Measurements from ENCODE around the gene COMT. TPM values are rescaled to one million over a fixed set of nuclear protein-coding genes. Genes with fewer than 3 reads are reported as not detected.
A peak's percentile ranks its signal among the peaks of the same experiment; 100 is the strongest.
"Not testable (repeated sequence)": the region's sequence is repeated elsewhere in the genome, so short reads cannot be mapped to it uniquely, and the experiment has no call there.

The COMT gene
- total RNA-seq, 1 experiment from 2014 or later = 585 TPM

DNA sequence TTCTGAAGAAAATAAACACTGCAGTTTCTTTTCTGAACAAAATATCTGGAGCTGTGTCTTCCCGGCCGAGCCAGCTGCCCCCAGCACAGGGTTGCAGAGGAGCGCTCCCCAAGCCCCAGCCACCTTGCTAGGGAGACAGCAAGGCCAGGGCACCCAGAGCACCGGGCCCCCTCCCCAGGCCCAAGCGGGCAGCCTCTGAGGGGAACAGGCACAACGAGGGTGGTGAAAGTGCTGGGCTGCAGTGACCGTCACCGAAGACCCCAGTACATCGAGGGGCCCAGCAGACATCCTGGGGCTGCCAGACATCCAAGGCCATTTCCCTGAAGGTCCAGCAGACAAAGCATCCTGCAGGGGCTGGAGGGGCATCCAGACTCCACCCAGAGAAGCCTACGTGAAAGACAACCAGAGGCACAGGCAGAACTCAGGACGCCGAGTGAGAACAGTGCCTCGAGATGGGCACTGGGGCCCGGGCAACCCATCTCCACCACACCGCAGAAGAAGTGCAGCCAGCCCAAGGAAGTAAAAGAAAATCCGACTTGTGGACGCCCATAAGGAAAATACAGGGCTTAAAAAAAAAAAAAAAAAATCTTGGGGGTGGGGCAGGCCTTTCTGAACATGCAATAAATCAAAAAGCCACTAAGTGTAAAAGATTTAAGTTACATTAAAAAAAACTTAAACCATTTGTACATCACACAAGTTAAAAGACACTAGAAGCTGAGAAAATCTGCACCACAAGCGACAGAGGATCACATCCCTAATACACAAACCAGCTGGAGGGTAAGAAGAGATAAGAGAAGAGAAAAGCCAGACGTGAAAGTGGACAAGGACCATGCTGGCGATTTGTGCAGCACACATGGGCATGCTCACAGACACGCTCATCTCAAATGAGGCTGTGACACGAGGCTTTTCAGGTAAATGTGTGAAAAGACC lies 36.0 kb upstream of the COMT start:
- no peak for DNase-seq (ENCODE audit: low read depth)
- in situ Hi-C loops (cut with HindIII; ENCODE audit: low pct_unique_long_range_greater_than_20kb, low sequenced_read_pairs) = no loop called here

DNA sequence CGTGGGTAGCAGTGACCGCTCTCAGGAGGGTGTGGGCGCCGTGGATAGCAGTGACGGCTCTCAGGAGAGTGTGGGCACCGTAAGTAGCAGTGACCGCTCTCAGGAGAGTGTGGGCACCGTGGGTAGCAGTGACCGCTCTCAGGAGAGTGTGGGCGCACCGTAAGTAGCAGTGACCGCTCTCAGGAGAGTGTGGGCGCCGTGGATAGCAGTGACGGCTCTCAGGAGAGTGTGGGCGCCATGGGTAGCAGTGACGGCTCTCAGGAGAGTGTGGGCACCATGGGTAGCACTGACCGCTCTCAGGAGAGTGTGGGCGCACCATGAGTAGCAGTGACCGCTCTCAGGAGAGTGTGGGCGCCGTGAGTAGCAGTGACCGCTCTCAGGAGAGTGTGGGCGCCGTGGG lies 34.7 kb upstream of the COMT start:
- DNase-seq (ENCODE audit: low read depth); in situ Hi-C loops (cut with HindIII; ENCODE audit: low pct_unique_long_range_greater_than_20kb, low sequenced_read_pairs): not testable (repeated sequence)

DNA sequence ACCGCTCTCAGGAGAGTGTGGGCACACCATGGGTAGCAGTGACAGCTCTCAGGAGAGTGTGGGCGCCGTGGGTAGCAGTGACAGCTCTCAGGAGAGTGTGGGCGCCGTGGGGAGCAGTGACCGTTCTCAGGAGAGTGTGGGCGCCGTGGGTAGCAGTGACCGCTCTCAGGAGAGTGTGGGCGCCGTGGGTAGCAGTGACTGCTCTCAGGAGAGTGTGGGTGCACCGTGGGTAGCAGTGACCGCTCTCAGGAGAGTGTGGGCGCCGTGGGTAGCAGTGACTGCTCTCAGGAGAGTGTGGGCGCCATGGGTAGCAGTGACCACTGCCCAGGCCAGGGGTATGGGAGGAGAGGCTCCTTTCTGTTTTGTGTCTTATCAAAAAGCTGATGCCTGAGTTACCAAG lies 33.7 kb upstream of the COMT start:
- in situ Hi-C loops (cut with HindIII; ENCODE audit: low pct_unique_long_range_greater_than_20kb, low sequenced_read_pairs); DNase-seq (ENCODE audit: low read depth): not testable (repeated sequence)

DNA sequence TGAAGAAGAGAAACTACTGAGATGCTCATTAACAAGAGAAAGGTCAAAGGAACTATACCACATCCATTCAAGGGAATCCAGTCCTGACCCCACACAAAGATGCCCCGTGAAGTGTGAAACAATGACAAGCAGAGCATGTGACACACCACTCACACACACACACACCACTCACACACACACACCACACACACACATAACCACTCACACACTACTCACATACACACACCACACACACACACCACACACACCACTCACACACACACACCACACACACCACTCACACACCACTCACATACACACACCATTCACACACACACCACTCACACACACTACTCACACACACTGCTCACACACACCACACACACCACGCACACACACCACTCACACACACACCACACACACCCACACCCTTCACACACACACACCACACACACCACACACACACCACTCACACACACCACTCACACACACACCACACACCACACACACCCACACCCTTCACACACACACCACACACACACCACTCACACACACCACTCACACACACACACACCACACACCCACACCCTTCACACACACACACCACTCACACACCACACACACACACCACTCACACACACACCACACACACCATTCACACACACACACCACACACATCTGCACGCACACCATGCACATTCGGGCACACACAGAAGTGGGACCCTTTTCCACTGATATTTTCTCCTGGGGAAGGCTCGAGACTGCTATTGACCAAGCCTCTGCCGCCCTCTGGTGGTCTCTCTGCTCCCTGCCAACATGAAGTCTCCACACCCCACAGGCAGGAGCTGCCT lies 32.0 kb upstream of the COMT start:
- in situ Hi-C loops (cut with HindIII; ENCODE audit: low pct_unique_long_range_greater_than_20kb, low sequenced_read_pairs) = no loop called here
- DNase-seq (ENCODE audit: low read depth) = peak; percentile 71

DNA sequence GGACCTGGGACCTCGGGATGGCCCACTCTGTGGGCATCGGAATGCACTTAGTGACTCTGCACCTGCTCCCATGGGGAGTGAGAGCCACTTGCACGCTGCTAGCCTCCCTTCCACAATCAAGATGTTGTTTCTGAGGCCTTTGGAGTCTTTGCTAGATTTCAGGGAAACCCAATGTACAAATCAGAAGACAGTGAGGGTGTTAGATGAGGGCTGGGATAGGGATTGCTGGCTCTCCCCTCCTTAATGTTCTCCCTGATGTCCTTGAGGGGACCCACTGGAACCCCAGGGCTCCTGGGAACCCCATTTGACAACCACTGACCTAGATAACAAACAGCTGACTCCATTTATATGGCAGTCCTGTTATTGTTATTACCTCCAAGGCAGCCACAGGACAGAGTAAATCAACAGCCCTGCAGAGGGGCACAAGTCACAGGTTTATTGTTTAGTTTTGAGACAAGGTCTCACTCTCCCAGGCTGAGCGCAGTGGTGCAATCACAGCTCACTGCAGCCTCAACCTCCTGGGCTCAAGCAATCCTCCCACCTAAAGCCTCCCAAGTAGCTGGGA lies 31.3 kb upstream of the COMT start:
- DNase-seq (ENCODE audit: low read depth) = no peak
- in situ Hi-C loops (cut with HindIII; ENCODE audit: low pct_unique_long_range_greater_than_20kb, low sequenced_read_pairs) = no loop called here

DNA sequence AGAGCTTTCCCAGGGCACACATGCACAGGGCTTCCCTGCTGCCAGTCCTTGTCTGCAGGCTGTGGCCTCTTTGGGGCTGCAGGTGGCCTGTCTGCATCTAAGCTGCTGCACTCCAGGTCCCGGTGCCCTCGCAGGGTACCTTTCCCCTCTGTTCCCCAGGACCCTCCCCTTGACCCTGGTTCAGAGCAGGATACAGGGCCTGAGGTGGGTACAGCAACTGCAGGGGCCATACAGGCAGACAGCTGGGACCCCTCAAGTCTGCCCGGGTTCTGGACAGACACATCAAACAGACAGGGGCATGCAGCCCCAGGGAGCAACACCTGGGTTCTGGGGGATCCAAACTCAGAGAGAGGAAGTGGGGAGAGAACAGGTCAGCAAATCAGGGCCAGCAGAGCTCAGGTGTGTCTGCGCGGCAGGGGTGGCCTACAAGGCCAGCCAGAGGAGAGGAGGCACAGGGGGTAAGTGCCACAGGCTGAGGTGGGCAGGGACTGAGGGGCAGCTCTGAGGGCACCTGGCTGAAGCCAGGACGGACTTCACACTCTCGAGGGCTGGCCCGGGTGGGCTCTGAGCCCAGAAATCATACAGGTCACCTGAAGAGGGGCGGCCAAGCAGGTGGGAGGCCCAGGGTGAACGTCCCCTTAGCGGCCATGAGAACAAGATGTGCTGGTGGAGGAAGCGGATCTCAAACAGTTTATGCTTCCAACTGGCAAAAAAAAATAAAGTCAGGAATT lies 29.9 kb upstream of the COMT start:
- no peak for DNase-seq (ENCODE audit: low read depth)
- in situ Hi-C loops (cut with HindIII; ENCODE audit: low pct_unique_long_range_greater_than_20kb, low sequenced_read_pairs) = no loop called here

DNA sequence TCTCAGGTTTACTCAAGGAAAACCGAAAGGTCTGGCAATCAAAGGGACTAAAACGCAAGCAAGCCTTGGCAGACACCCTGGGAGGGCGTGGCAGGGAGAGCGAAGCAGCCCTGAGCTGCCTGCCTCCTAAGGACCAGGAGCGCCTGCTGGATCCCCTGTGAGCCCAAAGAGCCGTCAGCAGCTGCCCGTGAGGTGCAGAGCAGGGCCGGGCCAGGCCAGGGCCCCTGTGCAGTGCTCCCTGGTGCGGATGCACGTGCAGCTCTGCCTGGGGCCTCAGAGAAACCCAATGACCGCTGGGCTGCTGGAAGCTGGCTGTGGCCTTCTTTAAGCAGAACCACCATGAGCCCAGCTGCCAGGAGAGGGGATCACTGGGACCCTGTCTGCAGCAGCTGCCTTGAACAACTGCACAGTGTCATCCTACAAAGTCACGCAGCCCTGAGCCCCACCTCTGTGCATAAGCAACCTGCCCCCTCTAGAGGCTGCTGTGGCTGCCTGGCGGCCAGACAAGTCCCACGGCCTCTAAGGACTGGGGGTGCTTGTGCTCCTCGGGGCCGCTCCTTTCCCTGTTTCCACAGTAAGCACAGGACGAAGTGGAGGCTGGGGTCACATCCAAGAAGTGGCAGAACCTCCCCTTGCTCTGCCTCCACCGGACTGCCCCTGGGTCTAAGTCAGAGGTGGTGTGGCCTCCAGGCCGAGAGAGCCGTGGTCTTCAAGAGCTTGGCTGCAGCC lies 29.1 kb upstream of the COMT start:
- in situ Hi-C loops (cut with HindIII; ENCODE audit: low pct_unique_long_range_greater_than_20kb, low sequenced_read_pairs) = no loop called here

DNA sequence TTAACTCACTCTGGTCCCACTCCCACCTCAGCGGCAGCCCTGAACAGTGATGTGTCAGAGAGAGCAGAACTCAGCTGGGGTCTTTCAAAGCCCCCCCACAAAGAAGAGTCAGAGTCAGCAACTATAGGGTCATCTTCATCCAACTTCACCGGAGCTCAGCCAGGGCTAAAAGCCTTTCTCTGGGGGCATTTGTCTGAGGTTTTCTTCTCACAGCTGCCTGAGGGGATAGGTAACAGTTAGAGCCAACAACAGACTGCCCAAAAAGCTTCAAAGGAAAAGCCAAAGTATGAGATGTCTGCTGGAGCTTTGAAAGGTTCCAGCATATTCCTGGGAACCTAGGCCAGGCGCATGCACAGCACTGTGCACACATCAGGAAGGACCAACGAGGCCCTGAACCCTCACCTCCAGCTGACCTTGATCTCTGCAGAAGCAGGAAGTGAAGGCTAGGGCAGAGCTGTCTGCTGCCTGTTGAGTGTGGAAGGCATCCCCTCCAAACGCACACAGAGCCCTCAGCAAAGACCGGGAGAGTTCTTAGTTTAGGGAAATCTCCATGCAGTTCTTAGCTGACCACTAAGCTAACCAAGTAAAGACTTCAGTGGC lies 28.1 kb upstream of the COMT start:
- in situ Hi-C loops (cut with HindIII; ENCODE audit: low pct_unique_long_range_greater_than_20kb, low sequenced_read_pairs) = no loop called here
- no peak for DNase-seq (ENCODE audit: low read depth)

More for the DNA sequence above, 29.1 kb upstream of the COMT start:
- no peak for DNase-seq (ENCODE audit: low read depth)

DNA sequence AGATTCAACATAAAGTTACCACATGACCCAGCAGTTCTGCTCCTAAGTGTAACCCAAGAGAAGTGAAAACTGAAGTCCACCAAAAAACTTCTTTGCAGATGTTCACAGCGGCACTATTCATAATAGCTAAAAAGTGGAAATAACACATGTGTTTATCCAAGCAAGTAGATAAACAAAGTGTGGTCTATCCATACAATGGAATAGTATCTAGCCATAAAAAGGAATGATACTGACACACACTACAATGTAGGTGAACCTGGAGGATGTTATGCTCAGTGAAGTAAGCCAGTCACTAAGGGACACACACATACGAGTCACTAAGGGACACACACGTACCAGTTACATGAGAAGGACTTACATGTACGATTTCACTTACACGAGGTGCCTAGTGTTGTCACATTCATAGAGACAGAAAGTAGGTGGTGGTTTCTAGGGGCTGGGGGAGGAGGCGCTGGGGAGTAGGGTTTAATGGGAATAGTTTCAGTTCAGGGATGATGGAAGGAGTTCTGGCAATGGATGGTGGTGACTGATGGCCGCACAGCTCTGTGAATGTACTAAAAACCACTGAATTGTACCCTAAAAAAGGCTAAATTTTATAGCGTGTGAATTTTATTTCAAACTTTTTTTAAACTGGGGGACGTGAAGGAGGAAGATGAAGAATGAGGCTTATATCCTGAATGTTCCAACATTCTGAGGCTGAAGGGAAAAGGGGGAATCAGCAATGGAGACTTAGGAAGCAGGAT lies 27.2 kb upstream of the COMT start:
- no peak for DNase-seq (ENCODE audit: low read depth)
- in situ Hi-C loops (cut with HindIII; ENCODE audit: low pct_unique_long_range_greater_than_20kb, low sequenced_read_pairs) = no loop called here

DNA sequence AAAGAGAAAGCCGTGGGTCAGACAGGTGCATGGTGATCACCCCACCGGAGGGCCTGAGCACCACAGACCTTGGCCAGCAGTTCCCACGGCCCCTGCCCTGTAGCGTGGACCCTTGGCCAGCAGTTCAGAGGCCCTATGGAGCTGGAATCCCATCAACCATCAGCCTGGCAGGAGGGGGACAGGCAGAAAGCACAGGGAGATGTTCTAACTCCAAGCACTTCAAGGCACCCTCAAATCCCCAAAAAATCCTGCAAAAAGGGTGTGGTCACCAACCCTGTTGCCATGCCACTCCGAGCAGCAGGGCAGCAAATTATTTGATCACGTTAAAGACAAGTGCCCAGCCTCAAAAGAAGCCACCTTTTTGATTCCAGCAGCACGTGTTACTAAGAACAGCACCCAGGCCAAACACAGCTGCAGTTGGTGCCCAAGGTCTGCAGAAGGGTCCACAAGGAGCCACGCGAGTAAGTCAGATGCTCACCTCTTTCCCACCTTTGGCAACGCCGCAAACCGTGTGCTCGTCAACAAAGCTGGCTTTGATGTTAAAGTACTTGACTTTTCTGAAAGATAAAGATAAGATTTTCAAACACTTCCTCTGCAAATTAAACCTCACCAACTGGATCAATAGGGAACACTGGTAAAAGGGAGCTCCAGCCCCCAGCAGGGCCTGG lies 26.2 kb upstream of the COMT start:
- in situ Hi-C loops (cut with HindIII; ENCODE audit: low pct_unique_long_range_greater_than_20kb, low sequenced_read_pairs) = no loop called here
- DNase-seq (ENCODE audit: low read depth) = no peak

DNA sequence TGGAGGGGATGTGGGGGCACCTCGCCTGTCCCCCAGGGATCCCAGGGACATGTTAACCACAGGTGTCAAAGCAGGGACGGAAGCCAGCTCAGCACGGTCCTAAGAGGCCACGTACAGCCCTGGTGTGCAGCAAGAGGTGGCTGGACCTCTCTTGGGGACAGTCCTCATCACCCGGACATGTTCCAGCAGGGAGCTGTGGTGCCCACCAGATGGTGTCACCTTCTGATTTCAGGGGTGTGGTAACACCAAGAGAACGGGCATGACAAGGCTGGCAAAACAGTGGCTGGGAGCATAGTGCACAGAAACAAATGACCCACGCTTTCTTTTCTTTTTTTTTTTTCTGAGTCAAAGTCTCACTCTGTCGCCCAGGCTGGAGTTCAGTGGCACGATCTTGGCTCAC lies 25.6 kb upstream of the COMT start:
- DNase-seq (ENCODE audit: low read depth) = no peak
- in situ Hi-C loops (cut with HindIII; ENCODE audit: low pct_unique_long_range_greater_than_20kb, low sequenced_read_pairs) = no loop called here

DNA sequence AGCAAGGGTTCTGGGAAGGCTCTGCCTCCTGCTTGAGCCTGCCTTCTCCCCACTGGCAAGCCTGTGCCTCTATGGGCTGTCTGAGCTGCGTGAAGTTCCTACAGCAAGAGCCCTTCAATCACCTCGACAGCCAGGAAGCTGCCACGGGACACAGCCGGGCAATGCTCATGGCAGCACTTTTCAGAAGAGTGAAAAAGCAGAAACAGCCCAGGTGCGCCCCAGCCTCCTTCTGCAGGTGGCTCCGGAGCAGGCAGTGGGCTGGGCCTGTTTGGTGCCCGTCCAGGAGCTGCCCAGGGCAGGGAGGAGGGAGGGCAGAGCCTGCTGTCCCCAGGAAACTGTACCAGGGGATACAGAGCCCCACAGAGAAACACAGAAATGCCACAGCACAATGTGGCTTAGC lies 24.6 kb upstream of the COMT start:
- in situ Hi-C loops (cut with HindIII; ENCODE audit: low pct_unique_long_range_greater_than_20kb, low sequenced_read_pairs) = no loop called here
- DNase-seq (ENCODE audit: low read depth) = no peak

DNA sequence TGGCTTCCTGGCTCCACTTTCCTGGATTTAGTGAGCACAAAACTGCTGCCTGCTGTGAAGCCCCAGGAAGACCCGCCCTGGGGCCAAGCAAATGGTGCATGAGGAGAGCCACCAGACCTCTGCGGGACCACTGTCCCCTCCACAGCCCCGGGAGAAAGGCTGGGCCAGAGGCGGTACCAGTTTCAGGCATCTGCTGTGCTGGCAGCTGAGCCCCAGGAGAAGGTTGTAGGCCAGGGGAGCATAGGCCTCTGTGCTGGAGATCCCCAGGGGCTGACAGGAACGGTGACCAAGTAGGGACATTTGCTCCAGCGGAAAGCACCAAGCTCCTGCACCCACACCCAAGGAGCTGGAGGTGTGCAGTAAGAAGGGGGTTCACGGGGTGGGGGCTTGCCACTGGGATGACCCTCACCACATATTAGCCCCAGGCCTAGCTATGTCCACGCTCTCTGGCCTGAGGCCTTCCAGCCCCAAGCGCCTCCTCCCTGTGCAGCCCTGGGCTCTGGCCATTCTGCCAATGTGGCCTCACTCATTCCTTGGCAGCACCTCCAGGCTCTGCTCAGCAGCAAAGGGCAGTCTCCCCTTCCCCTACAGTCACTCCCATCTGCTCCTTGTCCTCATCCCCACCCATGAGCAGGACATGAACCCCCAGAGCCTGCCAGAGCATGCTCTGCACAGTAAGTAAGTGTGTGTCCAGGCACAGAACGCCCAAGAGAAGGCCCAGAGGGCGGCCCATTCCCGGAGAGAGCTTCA lies 24.0 kb upstream of the COMT start:
- DNase-seq (ENCODE audit: low read depth) = no peak
- in situ Hi-C loops (cut with HindIII; ENCODE audit: low pct_unique_long_range_greater_than_20kb, low sequenced_read_pairs) = no loop called here

DNA sequence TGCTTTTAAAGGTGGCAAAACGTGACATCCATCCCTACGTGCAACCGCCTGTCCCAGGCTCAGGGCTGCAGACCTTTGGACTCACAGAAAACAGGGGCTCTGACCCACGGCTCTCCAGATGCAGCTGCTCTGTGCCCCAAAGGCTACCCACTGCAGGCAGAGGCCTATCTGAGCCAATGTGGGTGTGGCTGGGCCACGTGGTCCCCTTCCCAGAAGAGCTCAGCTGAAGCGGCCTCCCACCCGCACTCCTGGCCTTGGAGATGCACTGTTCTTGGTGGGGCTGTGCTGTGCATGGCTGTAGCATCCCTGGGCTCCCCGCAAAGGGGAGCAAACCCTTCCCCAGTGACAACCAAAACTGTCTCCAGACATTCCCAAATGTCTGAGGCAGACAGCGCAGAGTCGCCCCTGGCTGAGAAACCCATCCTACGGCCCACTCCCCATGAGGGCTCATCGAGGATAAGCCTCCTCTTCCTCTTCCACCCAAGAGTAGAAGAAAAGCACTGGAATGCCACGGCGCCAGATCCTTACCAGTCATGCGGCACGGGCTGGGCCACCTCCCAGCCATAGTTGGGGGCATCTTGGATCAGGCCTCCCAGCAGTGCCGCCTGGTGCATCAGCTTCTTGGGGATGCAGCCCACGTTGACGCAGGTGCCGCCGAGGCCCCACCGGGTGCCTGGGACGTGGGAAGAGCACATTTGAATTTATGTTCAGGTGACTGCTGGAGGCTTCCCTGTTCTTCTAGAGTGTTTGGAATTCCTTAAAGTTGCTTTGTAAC lies 23.1 kb upstream of the COMT start:
- in situ Hi-C loops (cut with HindIII; ENCODE audit: low pct_unique_long_range_greater_than_20kb, low sequenced_read_pairs) = no loop called here
- no peak for DNase-seq (ENCODE audit: low read depth)

Data from Caki2 (cell line).